Mesothelial cell of epicardium (in vitro differentiated cells): ENCODE results near the gene OGDH. TPM values are rescaled to one million over a fixed set of nuclear protein-coding genes. Genes with fewer than 3 reads are reported as not detected.

Experiments used
- DNase-seq, 2 experiments: peaks; one replicate each; pipeline ENCODE4 v3.0.0; 2021; ENCODE audit warnings: low spot score in 2 of 2; ENCODE audit not compliant: unreplicated experiment in 2 of 2
- H3K27ac Mint-ChIP-seq: 2 replicates; pipeline ENCODE4 v1.8.0; 2021; ENCODE audit warnings: mixed read lengths
- H3K27me3 Mint-ChIP-seq: 2 replicates; pipeline ENCODE4 v1.8.0; 2021; ENCODE audit warnings: low read depth, mixed read lengths
- H3K36me3 Mint-ChIP-seq: 2 replicates; pipeline ENCODE4 v1.8.0; 2021; ENCODE audit warnings: mixed read lengths
- H3K4me1 Mint-ChIP-seq: 2 replicates; pipeline ENCODE4 v1.8.0; 2021; ENCODE audit warnings: mixed read lengths
- H3K4me3 Mint-ChIP-seq: 2 replicates; pipeline ENCODE4 v1.8.0; 2021; ENCODE audit warnings: mild to moderate bottlenecking, moderate library complexity, mixed read lengths
- H3K9me3 Mint-ChIP-seq: 2 replicates; pipeline ENCODE4 v1.8.0; 2021; ENCODE audit warnings: mixed read lengths
- total RNA-seq: library from RNA; stranded (reverse); gene quantifications from 3 replicates; pipeline ENCODE4 v1.2.1, GENCODE V29; 2021
- TF ChIP-seq, protein P1 (sequence below): fragments of 200-600 bp; sonication (generic); IDR thresholded peaks from one replicate; pipeline ENCODE4 v1.5.0; 2021; ENCODE audit warnings: antibody characterized with exemption; ENCODE audit not compliant: unreplicated experiment

OGDH gene
- total RNA-seq, 1 donor from 2014 or later, result 71.2 TPM

DNA sequence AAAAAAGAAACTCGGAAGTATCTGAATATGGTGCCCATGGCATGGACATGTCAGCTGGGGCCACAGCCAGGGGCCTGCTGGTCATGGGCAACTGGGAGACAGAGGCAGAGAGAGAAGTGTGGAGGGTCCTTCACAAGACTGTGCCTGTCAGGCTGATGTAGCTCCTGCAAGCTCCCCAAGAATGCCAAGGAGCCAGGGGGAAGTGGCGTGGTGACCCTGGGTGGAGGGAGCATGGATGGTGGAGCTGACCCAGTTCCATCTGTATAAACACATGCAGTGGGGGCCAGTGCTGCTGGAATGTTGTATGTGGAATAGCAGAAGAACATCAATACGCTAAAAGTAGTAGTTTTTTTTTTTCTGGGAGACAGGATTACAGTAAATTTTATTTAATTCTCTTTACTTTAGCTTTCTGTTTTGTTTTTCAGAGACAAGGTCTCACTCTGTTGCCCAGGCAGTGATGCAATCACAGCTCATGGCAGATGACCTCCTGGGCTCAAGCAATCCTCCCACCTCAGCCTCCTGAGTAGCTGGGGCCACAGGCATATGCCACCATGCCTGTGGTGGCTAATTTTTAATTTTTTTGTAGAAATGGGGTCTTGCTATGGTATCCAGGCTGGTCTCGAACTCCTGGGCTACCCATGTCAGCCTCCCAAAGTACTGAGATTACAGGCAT is 131.8 kb downstream of the OGDH start:
- Mint-ChIP-seq H3K27me3 (no peaks in the 10 kb centered on the region), H3K27ac (no peak overlapping the region), H3K4me1 (no peaks in the 10 kb centered on the region), H3K36me3 (no peaks in the 10 kb centered on the region), H3K9me3 (no peaks in the 10 kb centered on the region), H3K4me3 (no peak overlapping the region)
- TF ChIP-seq, protein P1, sequence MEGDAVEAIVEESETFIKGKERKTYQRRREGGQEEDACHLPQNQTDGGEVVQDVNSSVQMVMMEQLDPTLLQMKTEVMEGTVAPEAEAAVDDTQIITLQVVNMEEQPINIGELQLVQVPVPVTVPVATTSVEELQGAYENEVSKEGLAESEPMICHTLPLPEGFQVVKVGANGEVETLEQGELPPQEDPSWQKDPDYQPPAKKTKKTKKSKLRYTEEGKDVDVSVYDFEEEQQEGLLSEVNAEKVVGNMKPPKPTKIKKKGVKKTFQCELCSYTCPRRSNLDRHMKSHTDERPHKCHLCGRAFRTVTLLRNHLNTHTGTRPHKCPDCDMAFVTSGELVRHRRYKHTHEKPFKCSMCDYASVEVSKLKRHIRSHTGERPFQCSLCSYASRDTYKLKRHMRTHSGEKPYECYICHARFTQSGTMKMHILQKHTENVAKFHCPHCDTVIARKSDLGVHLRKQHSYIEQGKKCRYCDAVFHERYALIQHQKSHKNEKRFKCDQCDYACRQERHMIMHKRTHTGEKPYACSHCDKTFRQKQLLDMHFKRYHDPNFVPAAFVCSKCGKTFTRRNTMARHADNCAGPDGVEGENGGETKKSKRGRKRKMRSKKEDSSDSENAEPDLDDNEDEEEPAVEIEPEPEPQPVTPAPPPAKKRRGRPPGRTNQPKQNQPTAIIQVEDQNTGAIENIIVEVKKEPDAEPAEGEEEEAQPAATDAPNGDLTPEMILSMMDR, result no peak
- no peak for DNase-seq

DNA sequence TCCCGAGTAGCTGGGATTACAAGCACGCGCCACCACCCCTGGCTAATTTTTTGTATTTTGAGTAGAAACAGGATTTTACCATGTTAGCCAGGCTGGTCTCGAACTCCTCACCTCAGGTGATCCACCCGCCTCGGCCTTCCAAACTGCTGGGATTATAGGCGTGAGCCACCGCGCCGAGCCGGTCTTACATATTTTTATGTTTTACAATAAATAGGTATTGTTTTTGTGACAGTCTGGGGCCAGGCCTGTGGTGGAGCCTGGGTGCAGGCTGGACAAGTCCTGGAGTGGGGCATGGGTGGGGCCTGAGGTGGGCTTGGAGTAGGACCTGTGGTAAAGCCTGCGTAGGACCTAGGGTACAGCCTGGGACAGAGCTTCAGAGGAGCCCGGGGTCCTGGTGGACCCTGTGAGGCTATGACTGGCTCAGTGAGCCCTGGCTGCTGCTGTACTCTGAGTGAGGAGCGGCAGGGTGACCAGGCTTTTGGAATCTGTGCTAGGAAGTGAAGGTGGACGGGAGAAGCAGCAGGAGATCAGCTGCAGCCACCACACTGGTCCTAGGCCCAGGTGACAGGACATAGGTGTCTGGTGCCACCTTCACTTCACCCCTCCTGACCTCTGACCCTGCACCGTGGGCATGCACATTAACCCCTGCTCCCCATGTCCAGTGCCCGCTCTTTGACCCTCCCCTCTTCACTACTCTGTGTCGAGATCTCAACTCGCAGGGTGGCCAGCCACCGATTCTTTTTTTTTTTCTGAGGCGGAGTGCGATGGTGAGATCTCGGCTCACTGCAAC is 132.6 kb downstream of the OGDH start:
- no peak overlapping the region for H3K4me3 Mint-ChIP-seq
- no peaks in the 10 kb centered on the region for H3K36me3 Mint-ChIP-seq
- H3K9me3 Mint-ChIP-seq, result no peaks in the 10 kb centered on the region
- TF ChIP-seq, protein P1, result no peak
- no peak for DNase-seq
- peaks cover 5% of the 10 kb centered on the region for H3K4me1 Mint-ChIP-seq
- no peaks in the 10 kb centered on the region for H3K27me3 Mint-ChIP-seq
- H3K27ac Mint-ChIP-seq, result no peak overlapping the region

DNA sequence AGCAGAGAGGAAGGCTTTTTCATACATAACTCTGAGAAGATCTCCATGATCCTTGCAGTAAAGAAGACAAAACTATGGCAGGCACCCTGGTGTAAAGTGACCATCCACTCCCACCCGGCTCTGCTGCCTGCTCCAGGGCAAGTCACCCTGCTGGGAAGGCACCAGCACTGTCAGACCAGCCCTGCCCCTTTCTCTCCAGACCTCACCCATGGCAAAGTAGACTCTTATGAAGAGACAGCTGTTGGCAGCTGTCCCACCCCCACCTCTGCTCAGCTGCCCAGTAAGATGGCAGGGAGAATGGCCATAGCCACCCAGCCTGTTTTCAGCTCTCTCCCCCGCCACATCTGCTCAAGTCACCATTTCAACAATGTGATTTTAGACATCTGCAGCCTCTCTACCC is 133.6 kb downstream of the OGDH start:
- DNase-seq, result no peak
- TF ChIP-seq, protein P1, result no peak
- no peaks in the 10 kb centered on the region for H3K9me3 Mint-ChIP-seq
- H3K4me1 Mint-ChIP-seq, result peaks cover 10% of the 10 kb centered on the region
- no peak overlapping the region for H3K27ac Mint-ChIP-seq
- H3K4me3 Mint-ChIP-seq, result no peak overlapping the region
- no peaks in the 10 kb centered on the region for H3K36me3 Mint-ChIP-seq
- no peaks in the 10 kb centered on the region for H3K27me3 Mint-ChIP-seq

DNA sequence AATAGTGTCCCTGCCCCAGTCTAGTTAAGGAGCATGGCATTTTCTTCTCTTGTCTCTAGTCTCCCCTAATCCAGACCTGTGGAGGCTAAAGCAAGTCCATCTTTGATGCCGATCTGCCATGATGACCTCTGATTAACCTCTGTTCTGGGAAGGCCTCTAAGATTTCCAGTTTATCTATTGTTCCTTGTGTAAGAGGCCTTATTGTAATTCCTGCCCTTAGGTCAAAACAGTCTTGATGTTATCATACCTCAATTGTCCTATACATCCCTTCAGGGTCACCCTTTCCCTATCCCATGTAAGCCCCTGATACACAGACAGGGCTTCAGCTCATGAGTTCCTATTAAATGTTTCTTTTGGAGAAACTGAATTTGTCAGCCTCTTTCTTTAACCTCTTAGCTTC is 137.3 kb downstream of the OGDH start:
- TF ChIP-seq, protein P1, result no peak
- Mint-ChIP-seq H3K27me3 (no peaks in the 10 kb centered on the region), H3K9me3 (no peaks in the 10 kb centered on the region), H3K4me3 (no peak overlapping the region), H3K27ac (peak overlapping the region; percentile 66), H3K4me1 (peaks cover 15% of the 10 kb centered on the region), H3K36me3 (no peaks in the 10 kb centered on the region)
- no peak for DNase-seq

DNA sequence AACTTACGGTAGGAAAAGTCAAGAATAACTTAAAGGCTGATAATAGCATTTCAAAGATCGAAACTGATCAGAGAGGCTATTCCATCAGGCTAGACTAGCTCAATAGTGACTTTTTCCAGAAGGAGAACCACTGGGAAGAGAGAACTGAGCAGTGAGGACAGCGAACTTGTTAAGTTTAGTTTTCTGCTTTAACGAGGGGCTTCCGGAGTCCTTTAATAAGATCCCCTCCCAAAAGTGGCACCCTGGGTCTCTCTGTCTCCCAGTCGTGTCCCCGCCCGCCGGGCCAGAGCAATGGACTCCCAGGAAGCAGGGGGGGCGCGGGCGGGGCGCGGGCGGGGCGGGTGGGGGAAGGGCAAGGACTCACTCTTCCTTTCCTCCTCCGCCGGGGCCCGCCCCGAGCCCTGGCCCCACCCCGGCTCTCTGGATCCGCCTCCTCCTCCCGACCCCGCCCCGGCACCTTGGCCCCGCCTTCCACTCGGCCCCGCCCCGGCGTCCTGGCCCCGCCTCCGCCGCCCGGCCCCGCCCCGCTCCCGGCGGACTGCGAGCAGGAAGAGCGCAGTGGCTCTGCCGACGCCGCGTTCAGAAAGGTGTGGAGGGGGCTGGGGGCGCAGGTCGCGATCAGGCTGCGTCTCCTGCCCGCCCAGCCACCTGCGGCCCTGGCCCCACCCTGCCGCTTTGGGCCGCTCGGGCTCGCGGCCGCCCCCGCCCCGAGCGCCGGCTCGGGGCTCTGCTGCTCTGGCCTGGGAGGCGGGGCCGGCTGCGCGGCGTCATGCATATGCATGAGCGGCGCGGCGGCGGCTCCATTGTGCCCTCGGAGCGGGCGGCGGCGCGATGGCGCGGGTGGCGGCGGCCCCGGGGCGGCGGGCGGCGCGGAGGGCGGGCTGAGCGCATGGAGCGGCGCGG is 141.9 kb downstream of the OGDH start, which contains the start of gene ZMIZ2:
TSS of gene ZMIZ2 (plus strand) at position 803 of the 903 bp plus-strand sequence. CDS start 7,403 bp downstream, outside the sequence.
- H3K9me3 Mint-ChIP-seq, result peaks cover 3% of the 10 kb centered on the region
- peak within 1 kb of the TSS; percentile 86 for H3K27ac Mint-ChIP-seq
- no peaks in the 10 kb centered on the region for H3K27me3 Mint-ChIP-seq
- H3K4me1 Mint-ChIP-seq, result peaks cover 33% of the 10 kb centered on the region
- TF ChIP-seq, protein P1, result no peak
- peak; percentile 91 to 97 for DNase-seq
- peaks cover 10% of the 10 kb centered on the region for H3K36me3 Mint-ChIP-seq
- peak within 1 kb of the TSS; percentile 76 for H3K4me3 Mint-ChIP-seq
